Daoy (cell line): Measurements from ENCODE around the gene DCK. TPM values are rescaled to one million over a fixed set of nuclear protein-coding genes. Genes with fewer than 3 reads are reported as not detected.
A peak's percentile ranks its signal among the peaks of the same experiment; 100 is the strongest.
"Not testable (repeated sequence)": the region's sequence is repeated elsewhere in the genome, so short reads cannot be mapped to it uniquely, and the experiment has no call there.

Experiments
- DNase-seq: peaks from one replicate; pipeline ENCODE4 v3.0.0-alpha.2; 2015; ENCODE audit warnings: low read depth
- total RNA-seq: library from RNA; depleted of rRNA; stranded (reverse); fragments of >200 nt; shearing (Covaris generic); gene quantifications from 2 replicates; pipeline ENCODE4 v1.2.3, GENCODE V29; 2014; rRNA removed

Gene DCK
- total RNA-seq, result 28.7 and 30.2 TPM in 2 replicates

DNA sequence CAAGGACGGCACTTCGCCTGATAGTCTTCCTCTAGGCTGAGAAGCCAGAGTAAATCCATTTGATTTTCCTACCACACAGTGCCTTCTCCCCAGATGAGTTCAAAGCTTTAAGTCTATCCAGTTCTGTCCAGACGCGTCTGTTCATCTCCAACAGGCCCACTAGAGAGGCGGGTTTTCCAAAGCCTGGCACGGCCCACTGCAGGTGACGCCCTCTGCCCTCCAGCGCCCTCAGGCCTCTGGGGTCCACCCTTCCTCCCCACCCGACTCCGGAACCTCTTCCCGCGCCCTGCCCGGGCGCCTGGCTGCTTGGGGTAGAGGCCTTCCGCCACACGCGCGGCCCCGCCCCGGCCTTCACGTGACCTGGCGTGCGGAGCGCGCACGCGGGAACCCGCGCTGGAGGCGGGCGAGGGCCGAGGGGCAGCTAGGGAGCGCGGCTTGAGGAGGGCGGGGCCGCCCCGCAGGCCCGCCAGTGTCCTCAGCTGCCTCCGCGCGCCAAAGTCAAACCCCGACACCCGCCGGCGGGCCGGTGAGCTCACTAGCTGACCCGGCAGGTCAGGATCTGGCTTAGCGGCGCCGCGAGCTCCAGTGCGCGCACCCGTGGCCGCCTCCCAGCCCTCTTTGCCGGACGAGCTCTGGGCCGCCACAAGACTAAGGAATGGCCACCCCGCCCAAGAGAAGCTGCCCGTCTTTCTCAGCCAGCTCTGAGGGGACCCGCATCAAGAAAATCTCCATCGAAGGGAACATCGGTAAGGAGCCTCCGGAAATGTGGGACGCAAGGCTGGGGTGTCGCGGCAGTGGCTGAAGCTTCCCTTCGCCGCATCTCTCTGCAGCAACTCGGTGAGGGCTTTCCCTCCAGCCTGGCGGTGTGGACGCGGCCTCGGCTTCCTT lies at the start of gene DCK:
Gene DCK, plus strand, starts transcription at position 469 of the 888 bp plus-strand sequence. Its CDS starts 187 bp downstream, at position 656.
- peak; percentile 87 for DNase-seq

DNA sequence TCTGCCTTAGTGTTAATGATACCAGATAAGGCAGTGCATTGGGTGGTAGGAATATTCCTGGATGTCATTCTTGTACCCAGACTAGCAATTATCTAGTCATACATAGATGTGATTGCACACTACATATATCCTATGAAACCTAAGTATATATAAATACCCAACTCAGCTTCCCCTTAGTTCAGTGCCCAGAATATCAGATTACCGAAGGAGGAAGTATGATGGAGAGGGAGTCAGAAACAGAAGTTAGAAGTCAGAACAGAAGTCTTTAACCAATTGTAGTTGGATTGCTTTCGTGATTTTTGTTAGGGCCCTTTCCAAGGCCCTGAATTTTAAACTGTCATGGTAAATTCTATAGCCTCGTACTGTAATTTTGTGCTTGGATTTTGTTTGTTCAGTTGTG lies 48.4 kb upstream of the DCK start:
- no peak for DNase-seq

DNA sequence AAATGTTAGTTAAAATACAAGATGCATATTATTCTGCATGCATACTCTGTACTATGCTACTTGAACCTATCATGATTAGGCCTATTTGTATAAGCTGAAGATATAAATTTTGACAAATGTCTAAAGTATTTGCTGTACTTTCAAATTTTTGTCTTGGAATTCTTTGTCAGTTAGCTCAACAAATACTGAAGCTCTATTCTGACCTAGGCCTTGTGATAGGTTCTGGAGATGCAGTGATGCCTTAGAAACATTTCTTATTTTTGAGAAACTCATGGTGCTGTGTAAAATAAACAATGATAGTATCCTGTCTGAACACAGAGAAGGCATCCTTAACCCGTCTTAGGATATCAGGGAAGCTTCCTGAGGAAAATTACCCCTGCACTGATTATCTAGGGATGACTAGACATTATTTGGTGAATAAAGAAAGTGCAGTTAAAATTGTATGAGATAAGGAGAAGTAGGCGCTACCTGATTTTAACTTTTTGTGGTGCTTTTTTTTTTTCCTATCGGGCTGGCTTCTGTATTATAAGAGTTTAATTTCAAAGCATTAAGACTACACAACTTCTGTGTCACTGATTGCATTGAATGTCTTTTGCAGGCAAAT lies 47.9 kb upstream of the DCK start:
- no peak for DNase-seq

DNA sequence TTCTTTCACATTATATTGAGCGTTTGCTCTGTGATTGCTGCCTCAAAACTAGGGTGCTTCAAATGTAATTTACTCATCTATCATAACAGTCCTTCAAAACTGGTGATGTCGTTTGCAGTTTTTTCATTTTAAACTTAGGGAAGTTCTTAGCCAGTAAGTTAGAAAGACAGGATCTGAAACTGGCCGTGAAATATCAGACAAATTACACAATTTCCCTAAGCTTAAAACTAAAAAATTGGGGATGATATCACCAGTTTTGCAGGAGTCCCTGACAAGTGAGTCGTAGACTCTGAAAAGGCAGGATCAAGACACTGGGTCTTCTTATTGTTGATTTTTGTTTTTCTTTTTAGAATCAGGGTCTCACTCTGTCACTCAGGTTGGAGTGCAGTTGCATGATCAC lies 46.5 kb upstream of the DCK start:
- no peak for DNase-seq

DNA sequence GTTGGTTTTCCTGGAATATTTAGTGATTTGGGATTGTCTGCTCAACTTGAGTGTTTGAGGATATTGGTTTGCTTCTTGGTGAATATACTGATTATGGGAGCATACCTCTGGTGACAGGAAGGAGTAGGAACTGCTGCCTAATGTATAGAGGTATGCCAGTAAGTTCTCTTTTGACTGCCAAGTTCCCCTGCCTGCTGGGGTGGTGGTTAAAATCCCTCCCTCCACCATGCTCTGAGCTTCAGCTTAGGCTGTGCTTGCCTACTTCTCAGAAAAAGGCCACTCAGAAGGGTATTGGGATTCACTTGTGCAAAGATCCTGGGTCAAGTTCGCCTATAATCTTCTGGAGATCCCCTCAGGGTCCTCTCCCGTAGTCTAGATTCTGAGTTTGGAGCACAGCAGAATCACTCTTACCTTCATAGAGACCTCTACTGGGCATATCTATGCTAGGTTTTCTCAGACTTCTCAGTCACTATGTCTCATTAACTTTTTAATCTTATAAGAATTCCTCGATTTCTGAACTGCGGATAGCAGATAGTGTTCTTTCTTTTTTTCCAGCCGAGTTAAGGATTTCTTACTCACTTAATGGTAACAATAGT lies 44.7 kb upstream of the DCK start:
- no peak for DNase-seq

DNA sequence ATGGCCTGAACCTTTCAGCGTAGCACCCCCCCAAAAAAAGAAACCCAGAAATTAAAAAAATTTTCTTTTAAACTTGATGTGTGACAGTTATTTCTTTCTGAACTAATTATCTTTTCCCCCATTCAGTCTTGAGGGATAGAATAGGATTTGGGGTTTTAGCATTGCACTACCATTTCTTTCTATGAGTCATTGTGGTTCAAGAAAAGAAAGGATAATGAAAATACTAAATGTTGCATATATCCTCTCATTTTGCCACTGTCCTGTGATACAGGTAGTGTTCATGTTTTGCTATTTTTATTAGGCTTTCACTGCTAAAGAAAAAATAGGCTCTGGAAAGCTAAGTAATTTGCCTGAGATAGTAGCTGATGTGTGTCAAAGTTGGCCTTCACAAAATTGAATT lies 39.4 kb upstream of the DCK start:
- DNase-seq, result no peak

DNA sequence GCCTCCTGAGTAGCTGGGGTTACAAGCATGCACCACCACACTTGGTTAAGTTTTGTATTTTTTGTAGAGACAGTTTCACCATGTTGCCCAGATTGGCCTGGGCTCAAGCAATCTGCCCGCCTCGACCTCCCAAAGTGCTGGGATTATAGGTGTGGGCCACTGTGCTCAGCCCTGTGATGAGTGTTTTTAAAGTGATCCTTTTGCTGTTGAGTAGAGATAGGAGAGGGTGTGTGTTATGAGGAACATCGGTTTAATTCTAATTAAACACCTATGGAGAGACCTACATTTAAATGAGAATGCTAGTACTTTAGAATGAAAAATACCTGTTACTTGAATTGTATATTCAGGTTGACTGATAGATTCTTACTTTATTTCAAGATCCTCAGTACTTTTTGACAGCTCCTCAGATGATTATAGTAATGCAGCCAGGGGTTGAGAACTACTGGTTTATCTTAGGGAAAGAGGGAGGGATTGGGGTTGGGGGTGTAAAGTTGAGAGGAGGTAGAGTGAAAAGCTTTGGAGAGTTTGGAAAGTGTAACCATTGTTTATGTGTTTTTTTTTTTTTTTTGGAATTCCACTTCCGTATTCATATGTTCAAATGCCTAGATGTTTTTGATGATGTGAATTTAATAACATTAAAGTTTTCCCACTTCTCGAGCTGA lies 36.8 kb upstream of the DCK start:
- DNase-seq, result no peak

DNA sequence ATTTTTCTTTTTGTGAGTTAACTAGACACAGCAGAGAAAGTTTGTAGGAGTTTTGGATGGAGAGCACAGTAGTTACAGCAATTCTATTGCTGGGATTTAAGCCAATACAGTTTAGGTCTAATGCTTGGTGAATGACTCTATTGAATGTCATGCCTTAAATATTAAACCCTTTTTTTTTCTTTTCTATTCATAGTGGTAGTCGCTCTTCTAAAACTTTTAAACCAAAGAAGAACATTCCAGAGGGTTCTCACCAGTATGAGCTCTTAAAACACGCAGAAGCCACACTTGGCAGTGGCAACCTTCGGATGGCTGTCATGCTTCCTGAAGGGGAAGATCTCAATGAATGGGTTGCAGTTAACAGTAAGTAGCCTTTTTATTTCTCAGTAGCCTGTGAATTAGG lies 34.8 kb upstream of the DCK start:
- DNase-seq, result no peak

DNA sequence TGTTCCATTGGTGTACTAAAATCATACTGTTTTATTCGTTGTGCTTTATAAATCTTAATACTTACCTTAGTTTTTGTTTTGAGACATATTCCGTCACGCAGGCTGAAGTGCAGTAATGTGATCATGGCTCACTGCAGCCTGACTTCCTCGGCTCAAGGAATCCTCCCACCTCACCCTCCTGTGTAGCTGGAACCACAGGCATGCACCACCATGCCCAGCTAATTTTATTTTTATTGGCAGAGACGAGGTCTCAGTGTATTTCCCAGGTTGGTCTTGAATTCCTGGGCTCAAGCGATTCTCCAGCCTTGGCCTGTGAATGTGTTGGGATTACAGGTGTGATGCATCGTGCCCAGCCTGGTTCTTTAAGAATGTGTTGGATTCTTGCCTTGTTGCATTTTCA lies 24.4 kb upstream of the DCK start:
- DNase-seq, result peak; percentile 39

DNA sequence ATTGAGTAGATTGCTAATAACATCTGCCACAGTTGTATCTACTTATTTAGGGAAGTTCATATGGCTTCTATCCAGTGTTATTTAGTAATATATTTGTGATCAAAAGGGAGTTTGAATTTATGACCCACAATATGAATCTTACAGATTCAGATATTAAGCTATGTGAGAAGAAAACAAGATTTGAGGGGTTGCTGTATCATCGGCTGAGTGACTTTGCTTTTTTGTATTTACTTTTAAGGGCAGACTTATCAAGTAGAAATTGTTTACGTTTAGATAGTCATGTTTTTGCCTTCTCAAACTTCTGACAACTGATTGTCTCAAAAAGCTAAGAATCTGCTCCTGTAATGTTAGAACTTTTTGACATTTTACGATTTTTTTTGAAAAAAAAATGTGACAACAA lies 17.2 kb upstream of the DCK start:
- DNase-seq, result no peak

DNA sequence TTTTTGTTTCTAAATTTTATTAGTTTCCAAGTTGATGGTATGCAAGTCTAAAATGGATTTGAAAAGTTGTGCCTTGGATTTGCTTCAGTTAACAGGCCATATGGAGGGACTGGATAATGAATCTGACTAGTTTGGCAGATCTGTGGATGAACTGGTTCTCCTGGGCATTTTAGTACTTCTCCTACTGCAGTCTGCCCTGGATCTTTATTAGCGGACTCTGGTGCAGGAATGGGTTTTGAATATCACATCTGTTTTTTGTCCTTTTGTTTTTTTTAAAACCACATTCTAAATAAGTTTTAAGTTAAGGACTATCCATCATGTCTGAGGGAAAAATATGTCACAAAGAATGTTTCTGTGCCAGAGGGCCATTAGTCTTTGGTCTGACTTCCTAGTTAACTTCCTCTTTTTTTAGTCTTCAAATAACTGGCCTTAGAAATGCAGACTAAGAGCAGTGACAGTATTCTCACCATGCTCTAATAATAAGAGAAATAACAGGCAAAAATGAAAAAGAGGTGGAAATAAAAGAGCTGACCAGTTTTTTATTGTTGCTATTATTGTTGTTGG lies 13.9 kb upstream of the DCK start:
- DNase-seq, result no peak

DNA sequence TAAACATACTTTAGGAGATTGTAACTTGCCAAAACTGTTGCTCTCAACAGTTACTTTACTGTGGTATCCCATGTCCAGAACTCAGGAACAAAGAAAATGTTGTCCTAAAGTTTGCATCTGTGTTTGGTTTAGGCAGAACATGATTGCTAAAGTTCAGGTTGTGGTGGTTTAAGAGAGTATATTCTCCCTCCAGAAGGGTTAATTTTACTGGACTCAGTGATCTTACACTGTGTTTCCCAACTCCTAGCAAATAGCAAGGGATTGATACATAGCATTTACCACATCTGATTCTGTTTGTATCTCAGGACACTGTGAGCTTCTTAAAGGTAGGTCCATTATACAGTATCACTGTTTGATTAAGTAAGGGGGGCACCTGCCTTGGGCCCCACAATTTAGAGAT lies 13.3 kb upstream of the DCK start:
- no peak for DNase-seq

DNA sequence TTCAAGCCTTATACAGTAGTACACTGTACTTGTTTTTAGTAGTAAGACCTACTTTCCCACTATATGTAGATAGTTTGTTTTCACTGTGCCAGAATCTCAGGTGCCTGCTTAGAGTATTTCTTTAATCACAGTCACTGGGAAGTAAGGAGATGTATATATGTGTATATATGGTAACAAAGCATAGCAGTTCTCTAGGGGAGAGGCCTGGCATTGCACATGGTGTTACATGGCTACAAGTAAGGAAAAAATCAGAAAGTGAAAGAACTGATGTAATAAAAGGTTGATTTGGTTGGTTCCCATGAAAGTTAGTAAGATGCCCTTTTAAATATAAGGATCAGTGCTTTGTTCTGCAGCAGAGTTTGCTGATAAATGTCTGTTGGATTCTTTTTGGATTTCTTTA lies 9.3 kb upstream of the DCK start:
- no peak for DNase-seq

DNA sequence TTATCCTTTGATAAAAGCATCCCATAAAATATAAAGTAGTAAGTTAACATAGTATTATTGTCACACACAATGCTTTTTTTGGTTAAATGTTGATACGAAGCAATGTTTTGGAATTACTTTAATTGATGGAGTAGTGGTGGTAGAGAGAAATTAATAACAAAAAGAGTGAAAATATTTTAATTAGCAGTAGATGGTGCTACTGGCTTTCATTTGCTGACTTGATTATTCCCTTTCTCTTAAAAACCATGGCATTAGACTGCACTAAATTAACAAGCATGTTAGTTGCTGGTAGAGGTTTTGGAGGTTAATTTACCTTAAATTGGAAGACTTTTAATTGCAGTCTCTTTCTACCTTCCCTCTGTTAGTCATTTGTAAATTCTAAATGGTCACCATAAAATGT lies 8.9 kb upstream of the DCK start:
- DNase-seq, result no peak

DNA sequence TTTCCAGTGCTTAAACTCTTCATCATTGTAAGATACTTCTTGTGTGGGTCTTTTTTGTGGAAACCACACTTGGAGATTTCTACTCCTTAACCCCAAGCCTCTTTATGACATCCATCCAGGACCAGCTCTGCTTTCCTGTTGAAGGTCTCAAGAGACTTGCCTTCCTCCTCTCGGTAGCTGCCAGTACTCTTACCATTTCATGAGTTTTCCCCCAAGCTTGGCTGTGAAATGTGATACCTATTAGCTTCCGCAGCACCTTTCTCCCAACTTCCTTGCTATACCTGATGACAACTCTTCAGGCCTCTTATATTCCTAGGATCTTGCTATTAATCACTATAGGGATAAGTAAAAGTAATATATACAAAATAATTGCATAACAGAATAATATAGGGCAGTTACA lies 1.9 kb upstream of the DCK start:
- DNase-seq, result no peak

DNA sequence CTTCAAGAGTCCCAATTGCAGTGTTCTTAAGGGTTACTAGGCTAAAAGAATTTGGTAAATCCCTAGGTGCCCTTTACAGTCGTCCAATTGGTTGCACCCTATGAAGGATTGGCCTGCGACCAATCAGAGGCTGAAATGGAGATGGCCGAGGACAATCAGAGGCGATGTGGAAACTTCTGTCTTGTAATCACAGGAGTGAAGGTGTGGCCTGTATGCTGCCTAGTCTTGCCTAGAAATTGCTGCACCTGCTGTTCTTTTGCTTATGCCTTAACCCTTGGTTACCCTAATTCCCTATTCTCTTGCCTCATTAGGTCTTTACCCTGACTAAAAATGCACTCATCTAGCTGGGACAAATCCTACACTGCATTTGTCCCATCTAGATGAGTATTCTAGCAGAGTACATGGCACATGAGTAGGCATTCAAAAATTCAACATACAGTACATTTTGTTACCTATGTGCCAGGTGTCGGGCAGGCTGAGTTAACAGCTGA lies 1.0 kb upstream of the DCK start:
- no peak for DNase-seq

DNA sequence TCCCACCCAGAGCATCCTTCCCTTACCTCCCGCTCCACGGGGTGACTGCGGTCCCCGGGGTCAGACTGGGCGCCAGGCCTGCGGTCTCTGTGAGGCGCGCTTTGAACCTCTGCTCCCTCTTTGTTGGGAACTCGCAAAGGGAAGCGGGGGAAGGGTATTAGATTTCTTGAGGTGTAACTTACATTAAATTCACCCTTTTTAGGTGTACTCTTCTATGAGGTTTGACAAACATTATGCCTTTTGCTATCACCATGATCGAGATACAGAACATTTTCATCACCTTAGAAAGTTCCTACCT lies 569 bp downstream of the DCK start:
- no peak for DNase-seq

DNA sequence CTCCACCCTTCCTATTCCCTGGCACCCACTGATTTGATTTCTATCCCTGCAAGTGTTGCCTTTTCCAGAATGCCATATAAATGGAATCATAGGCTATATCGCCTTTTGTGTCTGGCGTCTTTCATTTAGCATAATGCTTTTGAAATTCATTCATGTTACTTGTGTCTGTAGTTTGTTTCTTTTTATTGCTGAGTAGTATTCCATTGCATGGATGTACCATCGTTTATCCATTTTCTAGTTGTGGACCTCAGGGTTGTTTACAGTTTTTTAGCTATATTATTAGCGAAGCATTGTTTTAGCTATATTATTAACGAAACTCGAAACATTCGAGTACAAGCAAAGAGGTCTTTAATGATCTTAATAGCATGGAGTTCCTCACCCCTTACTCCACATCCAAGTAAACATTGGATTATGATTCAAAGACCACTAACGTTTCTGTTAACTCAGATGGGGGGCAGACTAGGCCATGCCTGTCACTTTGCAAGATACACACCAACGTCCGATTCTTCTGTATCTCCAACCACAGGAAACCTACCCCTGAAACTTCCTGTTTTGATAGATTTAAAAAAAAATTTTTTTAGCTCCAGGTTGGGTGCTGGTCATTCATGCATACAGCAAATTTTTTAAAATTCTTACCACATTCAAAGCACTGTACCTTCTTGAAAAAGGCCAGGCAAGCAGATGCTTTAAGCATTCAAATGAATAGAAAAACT lies 1.1 kb downstream of the DCK start:
- no peak for DNase-seq

DNA sequence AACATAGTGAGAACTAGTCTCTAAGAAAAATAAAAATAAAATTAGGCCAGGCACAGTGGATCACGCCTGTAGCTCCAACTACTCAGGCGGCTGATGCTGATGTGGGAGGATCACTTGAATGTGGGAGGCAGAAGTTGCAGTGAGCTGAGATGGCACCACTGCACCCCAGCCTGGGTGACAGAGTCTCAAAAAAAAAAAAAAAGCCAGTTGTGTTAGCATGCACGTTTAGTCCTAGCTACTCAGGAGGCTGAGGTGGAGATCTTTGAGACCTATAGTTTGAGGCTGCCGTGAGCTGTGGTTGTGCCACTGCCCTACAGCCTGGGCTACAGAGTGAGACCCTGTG lies 2.5 kb downstream of the DCK start:
- DNase-seq, result no peak

DNA sequence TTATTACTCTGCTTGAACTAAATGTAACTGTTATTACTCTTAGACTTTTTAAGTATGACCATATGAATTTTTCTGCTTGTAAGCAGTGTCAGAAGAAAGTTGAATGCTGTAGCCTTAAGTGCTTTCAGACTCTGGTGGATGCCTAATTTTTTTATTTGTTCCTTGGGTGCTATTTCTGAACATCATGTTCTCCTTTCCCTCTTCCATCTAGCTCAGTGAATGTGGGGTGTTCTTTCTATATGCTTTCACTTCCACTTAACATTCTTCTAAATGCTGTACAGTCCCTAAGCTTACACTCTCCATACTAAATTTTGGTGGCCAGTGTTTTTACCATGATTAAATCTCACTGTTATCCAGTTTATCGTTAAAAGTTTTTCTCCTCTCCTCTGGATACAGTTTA lies 3.6 kb downstream of the DCK start:
- no peak for DNase-seq

DNA sequence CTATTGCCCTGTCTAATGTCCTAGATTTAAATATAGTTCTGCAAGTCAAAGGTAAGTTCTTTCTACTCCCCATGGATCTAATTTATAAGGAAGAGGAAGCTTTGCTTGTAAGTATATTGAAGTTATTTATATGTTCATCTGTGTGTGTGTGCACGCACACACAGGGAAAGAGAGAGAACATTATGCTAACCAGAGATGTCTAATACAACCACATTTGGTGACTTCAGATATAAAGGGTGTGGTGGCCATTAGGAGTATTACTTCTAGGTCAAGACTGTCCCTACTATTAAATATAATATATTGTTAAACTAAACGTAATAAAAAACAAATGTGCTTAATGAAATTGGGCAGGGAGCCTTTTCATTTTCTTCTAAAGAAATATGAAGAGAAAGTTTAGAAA lies 4.1 kb downstream of the DCK start:
- DNase-seq, result no peak

DNA sequence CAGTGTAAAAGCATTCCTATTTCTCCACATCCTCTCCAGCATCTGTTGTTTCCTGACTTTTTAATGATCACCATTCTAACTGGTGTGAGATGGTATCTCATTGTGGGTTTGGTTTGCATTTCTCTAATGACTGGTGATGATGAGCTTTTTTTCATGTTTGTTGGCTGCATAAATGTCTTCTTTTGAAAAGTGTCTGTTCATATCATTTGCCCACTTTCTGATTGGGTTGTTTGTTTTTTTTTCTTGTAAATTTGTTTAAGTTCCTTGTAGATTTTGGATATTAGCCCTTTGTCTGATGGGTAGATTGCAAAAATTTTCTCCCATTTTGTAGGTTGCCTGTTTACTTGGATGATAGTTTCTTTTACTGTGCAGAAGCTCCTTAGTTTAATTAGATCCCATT lies 6.2 kb downstream of the DCK start:
- not testable (repeated sequence) for DNase-seq
